Activated T-cell treated with anti-CD3 and anti-CD28 coated beads, Interleukin-2, amount 50 U/mL, for 72 hours (primary cell): ENCODE results near the gene MYO15A. TPM values are rescaled to one million over a fixed set of nuclear protein-coding genes. Genes with fewer than 3 reads are reported as not detected.

ENCODE experiments used
- ATAC-seq, 2 donors: fragments of 150-1000 bp; cut with Tn5 transposase; replicated peaks in 1 of 2; 2 replicates each; pipeline ENCODE4 v1.10.0; 2021; ENCODE audit warnings: moderate library complexity in 2 of 2, mild to moderate bottlenecking in 1 of 2
- DNase-seq, 2 donors: peaks; one replicate each; pipeline ENCODE4 v3.0.0; 2021 to 2022; ENCODE audit warnings: mixed read lengths in 1 of 2
- H3K27ac Mint-ChIP-seq: one replicate; pipeline ENCODE4 v1.8.0; 2022; ENCODE audit warnings: mild to moderate bottlenecking, moderate library complexity, mixed read lengths
- H3K27me3 Mint-ChIP-seq: one replicate; pipeline ENCODE4 v1.8.0; 2022; ENCODE audit warnings: low read depth, mixed read lengths
- H3K36me3 Mint-ChIP-seq, 2 donors: one replicate each; pipeline ENCODE4 v1.8.0; 2022; ENCODE audit warnings: mixed read lengths in 2 of 2, mild to moderate bottlenecking in 1 of 2; ENCODE audit not compliant: insufficient read depth in 2 of 2
- H3K4me1 Mint-ChIP-seq: one replicate; pipeline ENCODE4 v1.8.0; 2022; ENCODE audit warnings: low read depth, mixed read lengths
- H3K4me3 Mint-ChIP-seq, 2 donors: one replicate each; pipeline ENCODE4 v1.8.0; 2022; ENCODE audit warnings: mild to moderate bottlenecking in 2 of 2, mixed read lengths in 2 of 2, moderate library complexity in 2 of 2
- H3K9me3 Mint-ChIP-seq, 2 donors: one replicate each; pipeline ENCODE4 v1.8.0; 2022; ENCODE audit warnings: mixed read lengths in 2 of 2
- total RNA-seq, 2 donors: library from RNA; stranded (reverse); gene quantifications; one replicate each; pipeline ENCODE4 v1.2.3, GENCODE V29; 2022

The MYO15A gene
- total RNA-seq, 2 donors from 2014 or later = 2.7 to 3.2 TPM

DNA sequence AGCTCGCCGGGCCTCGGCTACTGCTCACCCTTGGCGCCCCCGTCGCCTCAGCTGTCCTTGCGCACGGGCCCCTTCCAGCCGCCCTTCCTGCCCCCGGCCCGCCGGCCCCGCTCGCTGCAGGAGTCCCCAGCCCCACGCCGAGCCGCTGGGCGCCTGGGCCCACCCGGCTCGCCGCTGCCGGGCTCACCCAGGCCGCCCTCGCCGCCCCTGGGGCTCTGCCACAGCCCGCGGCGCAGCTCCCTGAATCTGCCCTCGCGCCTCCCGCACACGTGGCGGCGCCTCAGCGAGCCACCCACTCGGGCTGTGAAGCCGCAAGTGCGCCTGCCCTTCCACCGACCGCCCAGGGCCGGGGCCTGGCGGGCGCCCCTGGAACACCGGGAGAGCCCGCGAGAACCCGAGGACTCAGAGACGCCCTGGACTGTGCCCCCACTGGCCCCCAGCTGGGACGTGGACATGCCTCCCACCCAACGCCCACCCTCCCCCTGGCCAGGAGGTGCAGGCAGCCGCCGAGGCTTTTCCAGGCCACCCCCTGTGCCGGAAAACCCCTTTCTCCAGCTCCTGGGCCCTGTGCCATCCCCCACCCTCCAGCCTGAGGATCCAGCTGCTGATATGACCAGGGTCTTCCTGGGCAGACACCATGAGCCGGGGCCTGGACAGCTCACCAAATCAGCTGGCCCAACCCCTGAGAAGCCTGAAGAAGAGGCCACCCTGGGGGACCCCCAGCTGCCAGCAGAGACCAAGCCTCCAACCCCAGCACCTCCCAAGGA lies 12.8 kb downstream of the MYO15A start:
- Mint-ChIP-seq H3K27me3 (no peaks in the 10 kb centered on the region), H3K36me3 (peaks cover 0 to 1% of the 10 kb centered on the region in 2 donors), H3K27ac (no peak overlapping the region), H3K4me1 (no peaks in the 10 kb centered on the region), H3K4me3 (no peak overlapping the region), H3K9me3 (peaks cover 2% of the 10 kb centered on the region in 2 donors)
- DNase-seq = no peak
- ATAC-seq = no peak

DNA sequence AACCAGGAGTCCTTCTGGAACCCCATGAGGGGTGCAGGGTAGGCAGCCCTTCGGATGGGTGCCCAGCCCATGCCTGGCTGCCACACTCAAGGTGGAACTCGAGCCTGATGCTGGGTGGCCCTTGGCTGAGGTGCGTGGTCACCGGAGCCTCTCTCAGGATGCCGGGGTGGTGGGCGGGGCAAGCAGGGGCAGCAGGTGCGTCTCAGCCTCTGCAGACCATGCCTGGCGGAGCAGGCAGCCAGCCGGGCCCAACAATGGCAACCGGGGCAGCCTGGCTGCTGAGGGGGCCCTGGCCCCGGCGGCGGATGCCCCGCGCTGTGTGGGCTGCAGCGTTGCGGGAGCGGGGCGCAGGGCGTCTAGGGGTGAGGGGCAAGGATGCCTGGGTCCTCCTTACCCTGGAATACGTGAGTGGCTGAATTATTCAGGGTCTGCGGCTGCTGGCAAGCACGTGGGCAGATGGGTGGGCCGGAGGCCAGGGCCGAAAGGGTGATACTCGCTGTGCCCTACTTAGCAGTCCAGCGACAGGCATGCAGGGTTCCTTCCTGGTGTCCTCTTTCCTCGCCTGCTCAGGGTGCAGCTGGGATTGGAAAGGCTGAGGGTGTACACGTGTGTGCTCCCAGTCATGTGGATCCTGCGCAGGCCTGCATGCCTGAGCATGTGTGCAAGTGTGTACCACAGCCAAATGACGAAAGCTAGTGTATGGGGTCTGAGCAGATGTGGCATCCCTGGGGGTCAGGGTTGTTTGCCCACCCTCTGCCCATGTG lies 14.6 kb downstream of the MYO15A start:
- H3K4me3 Mint-ChIP-seq = no peak overlapping the region

DNA sequence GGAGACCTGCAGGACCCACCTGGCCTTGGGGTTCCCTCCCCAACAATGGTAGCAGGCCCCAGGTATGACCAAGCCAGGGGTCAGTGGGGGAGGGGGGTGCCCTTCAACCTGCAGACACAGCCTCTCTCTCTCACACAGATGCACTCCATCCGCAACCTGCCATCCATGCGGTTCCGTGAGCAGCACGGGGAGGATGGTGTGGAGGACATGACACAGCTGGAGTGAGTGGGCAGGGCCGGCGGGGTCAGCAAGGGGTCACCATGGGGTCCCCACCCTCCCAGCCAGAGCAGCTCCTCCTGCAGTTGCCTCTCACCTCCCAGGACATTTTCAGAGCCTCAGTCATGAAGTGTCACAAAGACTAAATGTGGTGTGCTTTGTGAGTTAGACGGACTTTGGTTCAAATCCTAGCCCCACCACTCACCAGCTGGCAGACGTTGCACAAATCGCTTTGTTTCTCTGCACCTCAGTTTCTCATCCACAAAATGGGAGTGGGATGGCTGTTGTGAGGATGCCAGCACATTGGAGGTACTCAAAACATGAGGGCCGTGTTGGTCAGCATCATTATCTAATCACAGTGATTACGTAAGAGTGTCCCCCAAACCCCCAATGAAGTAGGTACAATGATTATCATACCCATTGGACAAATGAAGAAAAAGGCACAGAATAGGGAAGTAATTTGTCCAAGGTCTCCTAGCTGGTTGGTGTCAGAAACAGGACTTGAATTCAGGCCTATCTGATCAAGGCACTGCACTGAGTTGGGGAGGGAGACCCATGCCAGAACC lies 16.0 kb downstream of the MYO15A start:
- no peaks in the 10 kb centered on the region for H3K27me3 Mint-ChIP-seq
- no peaks in the 10 kb centered on the region for H3K4me1 Mint-ChIP-seq
- peaks cover 0 to 1% of the 10 kb centered on the region in 2 donors for H3K36me3 Mint-ChIP-seq
- H3K27ac Mint-ChIP-seq = no peak overlapping the region
- DNase-seq = no peak
- H3K4me3 Mint-ChIP-seq = no peak overlapping the region
- ATAC-seq = no peak
- H3K9me3 Mint-ChIP-seq = peaks cover 2% of the 10 kb centered on the region in 2 donors

More for the DNA sequence above, 14.6 kb downstream of the MYO15A start:
- DNase-seq (no peak), ATAC-seq (no peak)
- Mint-ChIP-seq H3K4me1 (no peaks in the 10 kb centered on the region), H3K27me3 (no peaks in the 10 kb centered on the region), H3K9me3 (peaks cover 2% of the 10 kb centered on the region in 2 donors), H3K36me3 (peaks cover 0 to 1% of the 10 kb centered on the region in 2 donors), H3K27ac (no peak overlapping the region)

DNA sequence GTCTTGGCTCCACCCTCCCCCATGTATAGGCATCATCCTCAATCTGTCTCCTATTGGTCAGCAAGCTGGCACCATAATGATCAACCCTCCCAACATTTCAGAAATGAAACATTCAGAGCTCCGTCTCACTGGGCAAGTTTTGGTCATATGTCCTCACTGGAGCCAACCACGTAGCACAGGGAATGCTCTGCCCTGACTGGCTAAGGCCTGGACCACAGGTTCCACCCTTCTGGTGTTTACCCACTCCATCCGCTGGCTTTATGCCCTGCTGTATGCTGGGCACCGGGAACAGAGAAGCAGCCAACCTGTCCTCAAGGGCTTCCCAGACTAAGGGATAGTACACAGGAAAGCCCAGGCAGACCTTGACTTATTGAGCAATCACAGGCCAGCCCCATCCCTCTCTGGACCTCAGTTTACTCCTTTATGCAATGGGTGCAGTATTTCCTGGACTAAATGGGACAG lies 20.5 kb downstream of the MYO15A start:
- H3K27me3 Mint-ChIP-seq = no peaks in the 10 kb centered on the region

DNA sequence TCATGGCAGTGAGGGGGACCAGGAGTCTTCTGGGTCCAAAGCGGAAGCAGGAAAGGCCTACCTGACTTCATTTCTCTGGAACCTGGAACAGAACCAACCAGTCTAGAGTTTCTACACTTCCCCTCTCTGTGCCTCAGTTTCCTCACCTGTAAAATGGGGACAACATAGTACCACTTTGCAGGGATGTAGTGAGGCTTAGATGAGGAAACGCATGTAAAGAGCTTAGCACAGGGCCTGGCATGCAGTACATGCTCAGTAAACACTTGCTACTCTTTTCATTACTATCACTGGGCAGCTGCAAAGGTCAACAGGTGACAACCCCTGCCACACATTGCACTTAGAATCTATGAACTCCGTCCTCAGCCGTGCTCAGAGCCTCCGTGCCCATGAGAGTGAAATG lies 24.2 kb downstream of the MYO15A start:
- Mint-ChIP-seq H3K27me3 (no peaks in the 10 kb centered on the region), H3K4me3 (no peak overlapping the region), H3K9me3 (no peaks in the 10 kb centered on the region), H3K36me3 (no peaks in the 10 kb centered on the region), H3K4me1 (no peaks in the 10 kb centered on the region), H3K27ac (no peak overlapping the region)
- ATAC-seq (no peak), DNase-seq (no peak)

More for the DNA sequence above, 20.5 kb downstream of the MYO15A start:
- DNase-seq (no peak), ATAC-seq (no peak)
- H3K4me3 Mint-ChIP-seq = no peak overlapping the region
- no peaks in the 10 kb centered on the region for H3K4me1 Mint-ChIP-seq
- no peaks in the 10 kb centered on the region for H3K9me3 Mint-ChIP-seq
- no peaks in the 10 kb centered on the region for H3K36me3 Mint-ChIP-seq
- H3K27ac Mint-ChIP-seq = no peak overlapping the region

DNA sequence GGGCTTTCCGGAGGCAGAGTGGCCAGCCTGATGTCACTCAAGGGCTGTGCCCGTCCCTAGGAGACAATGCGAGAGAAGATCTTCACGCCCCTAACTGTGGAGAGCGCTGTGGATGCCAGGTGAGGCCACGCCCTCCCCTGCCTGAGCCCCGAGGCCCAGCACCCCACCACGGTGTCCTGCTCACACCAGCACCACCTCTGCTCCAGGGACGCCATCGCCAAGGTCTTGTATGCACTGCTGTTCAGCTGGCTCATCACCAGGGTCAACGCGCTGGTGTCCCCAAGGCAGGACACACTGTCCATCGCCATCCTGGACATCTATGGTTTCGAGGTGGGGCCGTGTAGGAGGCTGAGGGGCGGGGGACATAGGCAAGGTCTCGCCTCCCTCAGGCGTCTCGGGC lies 27.8 kb downstream of the MYO15A start:
- DNase-seq = no peak
- H3K27ac Mint-ChIP-seq = no peak overlapping the region
- no peaks in the 10 kb centered on the region for H3K36me3 Mint-ChIP-seq
- H3K4me3 Mint-ChIP-seq = no peak overlapping the region
- no peaks in the 10 kb centered on the region for H3K9me3 Mint-ChIP-seq
- no peaks in the 10 kb centered on the region for H3K27me3 Mint-ChIP-seq
- H3K4me1 Mint-ChIP-seq = peaks cover 5% of the 10 kb centered on the region
- no peak for ATAC-seq

DNA sequence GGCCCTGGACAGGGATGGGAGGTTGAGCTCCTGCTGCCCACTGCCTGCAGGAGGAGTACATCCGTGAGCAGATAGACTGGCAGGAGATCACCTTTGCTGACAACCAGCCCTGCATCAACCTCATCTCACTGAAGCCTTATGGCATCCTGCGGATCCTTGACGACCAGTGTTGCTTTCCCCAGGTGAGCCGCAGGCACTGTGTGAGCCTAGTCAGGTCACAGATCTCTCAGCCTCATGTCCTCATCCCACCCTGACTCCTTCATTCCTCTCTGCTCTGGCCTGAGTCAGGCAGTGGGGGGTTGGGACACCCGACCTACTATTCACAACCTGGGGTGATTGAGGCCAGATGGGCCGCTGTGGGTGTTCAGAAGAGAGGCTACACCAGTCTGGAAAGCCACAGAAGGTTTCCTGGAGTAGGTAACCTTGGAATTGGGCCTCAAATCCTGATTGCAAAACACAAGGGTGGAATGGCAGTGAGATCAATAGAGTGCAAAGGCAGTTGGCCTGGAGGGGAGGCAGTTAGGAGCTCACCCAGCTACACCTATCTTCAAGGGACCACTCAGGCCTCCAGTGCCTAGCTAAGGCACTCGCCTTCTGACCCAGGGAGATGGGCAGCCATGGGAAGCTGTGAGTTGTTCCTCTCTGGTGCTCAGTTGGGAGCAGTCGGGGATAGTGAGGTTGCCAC lies 29.7 kb downstream of the MYO15A start:
- no peak overlapping the region for H3K4me3 Mint-ChIP-seq
- H3K36me3 Mint-ChIP-seq = no peaks in the 10 kb centered on the region
- peaks cover 5% of the 10 kb centered on the region for H3K4me1 Mint-ChIP-seq
- no peaks in the 10 kb centered on the region for H3K9me3 Mint-ChIP-seq
- H3K27ac Mint-ChIP-seq = no peak overlapping the region
- DNase-seq (no peak), ATAC-seq (no peak)
- H3K27me3 Mint-ChIP-seq = no peaks in the 10 kb centered on the region

DNA sequence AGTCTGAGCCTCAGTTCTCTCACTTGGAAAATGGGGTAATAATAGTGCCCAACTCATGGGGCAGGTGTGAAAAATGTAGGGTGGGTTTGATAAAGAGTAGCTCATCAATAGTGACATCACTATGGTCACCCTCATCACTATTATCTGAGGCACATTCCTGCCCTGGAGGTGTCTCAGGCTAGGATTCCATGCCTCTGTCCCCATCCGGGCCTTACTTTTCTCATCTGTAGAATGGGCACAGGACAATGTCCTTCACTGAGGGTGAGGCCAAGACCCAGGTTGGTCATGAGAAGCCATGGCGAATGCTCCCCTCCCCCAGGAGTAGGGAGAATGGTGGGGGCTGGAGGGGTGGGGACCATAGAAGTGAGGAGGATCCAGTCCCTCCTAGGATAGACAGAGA lies 30.5 kb downstream of the MYO15A start:
- ATAC-seq (no peak), DNase-seq (no peak)
- Mint-ChIP-seq H3K9me3 (no peaks in the 10 kb centered on the region), H3K36me3 (no peaks in the 10 kb centered on the region), H3K4me1 (peaks cover 5% of the 10 kb centered on the region), H3K27me3 (no peaks in the 10 kb centered on the region), H3K27ac (no peak overlapping the region), H3K4me3 (no peak overlapping the region)

DNA sequence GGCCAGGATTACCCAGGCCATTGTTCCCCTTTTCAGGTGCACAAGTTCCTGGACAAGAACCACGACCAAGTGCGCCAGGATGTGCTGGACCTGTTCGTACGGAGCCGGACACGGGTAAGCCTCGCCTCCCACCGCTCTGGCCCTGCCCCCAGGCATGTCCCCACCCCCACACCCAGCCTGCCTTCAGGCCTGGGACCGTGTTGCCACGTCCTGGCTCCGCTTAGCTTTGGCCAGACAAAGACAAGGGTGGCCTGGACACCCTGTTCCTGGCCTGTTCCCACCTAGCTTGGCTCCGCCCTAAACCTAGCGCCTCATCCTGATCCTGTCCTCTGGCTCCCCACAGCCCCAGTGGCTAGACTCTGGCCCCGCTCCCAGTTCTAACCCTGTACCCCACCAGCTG lies 30.9 kb downstream of the MYO15A start:
- ATAC-seq (no peak), DNase-seq (no peak)
- no peaks in the 10 kb centered on the region for H3K9me3 Mint-ChIP-seq
- H3K27me3 Mint-ChIP-seq = no peaks in the 10 kb centered on the region
- H3K4me1 Mint-ChIP-seq = peaks cover 5% of the 10 kb centered on the region
- H3K36me3 Mint-ChIP-seq = no peaks in the 10 kb centered on the region
- no peak overlapping the region for H3K4me3 Mint-ChIP-seq
- H3K27ac Mint-ChIP-seq = no peak overlapping the region

DNA sequence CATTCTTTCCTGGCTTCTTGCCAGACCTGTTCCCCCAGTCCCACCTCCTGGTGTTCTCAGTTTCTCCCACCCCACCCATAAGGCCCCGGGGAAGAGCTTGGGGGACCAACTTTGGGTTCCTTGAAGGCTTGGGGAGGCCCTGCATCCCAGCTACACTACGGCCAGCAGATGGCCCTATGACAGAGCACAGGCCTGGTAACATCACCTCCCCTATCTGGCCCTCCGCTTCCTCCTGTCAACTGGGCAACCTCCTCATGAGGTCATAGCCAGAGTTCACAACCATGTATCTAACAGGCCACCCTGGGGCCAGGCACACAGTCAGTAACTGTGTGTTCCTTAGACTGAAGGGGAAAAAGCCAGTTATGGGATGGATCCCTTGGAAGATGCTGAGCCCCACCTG lies 31.4 kb downstream of the MYO15A start:
- Mint-ChIP-seq H3K27ac (no peak overlapping the region), H3K4me1 (peaks cover 5% of the 10 kb centered on the region), H3K9me3 (no peaks in the 10 kb centered on the region), H3K36me3 (no peaks in the 10 kb centered on the region), H3K27me3 (no peaks in the 10 kb centered on the region), H3K4me3 (no peak overlapping the region)
- no peak for DNase-seq
- ATAC-seq = no peak

DNA sequence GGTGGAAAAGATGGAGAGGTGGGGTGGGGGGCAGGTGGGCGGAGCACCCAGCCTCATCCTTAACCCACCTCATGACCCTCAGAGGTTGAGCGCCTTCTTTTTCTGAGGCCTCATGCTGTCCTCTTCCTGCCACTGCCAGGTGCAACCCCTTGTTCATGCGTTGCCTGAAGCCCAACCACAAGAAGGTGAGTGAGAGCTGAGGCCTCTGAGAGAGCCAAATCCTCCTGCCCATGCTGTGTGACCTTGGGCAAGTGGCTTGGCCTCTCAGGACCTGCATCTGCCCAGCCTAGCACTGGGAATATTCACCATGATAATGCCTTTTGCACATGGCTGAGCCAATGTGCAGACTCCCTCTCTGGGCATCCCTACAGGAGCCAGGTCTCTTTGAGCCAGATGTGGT lies 32.1 kb downstream of the MYO15A start:
- Mint-ChIP-seq H3K4me1 (peaks cover 5% of the 10 kb centered on the region), H3K27me3 (no peaks in the 10 kb centered on the region), H3K4me3 (no peak overlapping the region), H3K9me3 (no peaks in the 10 kb centered on the region), H3K27ac (no peak overlapping the region), H3K36me3 (no peaks in the 10 kb centered on the region)
- DNase-seq = no peak
- ATAC-seq = no peak

DNA sequence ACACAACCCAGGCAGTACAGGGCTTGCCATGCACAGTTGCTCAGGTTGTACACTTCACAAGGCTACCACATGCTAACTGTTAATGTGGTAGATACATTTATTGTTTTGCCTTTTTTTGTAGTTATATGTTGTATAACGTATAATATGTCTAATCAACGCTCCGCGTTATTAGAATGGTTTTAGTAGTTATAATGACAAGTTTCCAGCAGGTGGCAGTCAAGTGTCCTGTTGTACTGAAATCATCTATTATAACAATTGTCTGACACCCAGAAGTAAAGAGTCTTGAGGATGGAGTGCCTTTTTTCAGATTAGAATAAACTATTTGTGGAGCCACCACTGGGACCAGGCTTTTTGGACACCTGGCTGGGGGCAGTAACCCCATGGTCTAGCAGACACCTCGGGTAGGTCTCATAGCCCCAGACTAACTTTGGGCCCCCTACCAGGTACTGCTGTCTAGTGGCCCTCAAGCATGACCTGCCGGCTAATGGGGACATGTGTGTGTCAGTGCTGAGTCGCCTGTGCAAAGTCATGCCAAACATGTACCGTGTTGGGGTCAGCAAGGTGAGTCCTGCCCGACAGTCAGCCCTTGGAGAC lies 32.8 kb downstream of the MYO15A start:
- no peak overlapping the region for H3K4me3 Mint-ChIP-seq
- DNase-seq = peak; percentile 38 to 53

More for the DNA sequence above, 32.8 kb downstream of the MYO15A start:
- ATAC-seq = peak; percentile 44 to 54
- peaks cover 5% of the 10 kb centered on the region for H3K4me1 Mint-ChIP-seq
- no peaks in the 10 kb centered on the region for H3K9me3 Mint-ChIP-seq
- H3K36me3 Mint-ChIP-seq = no peaks in the 10 kb centered on the region
- H3K27ac Mint-ChIP-seq = no peak overlapping the region
- no peaks in the 10 kb centered on the region for H3K27me3 Mint-ChIP-seq
